HCT116 (cell line): ENCODE measurements around the gene G3BP2. TPM values are rescaled to one million over a fixed set of nuclear protein-coding genes. Genes with fewer than 3 reads are reported as not detected.

ENCODE experiments used
- ATAC-seq: fragments of 200-7000 bp; cut with Tn5 transposase; 2 replicates; pipeline ENCODE4 v1.9.1; 2020; ENCODE audit warnings: mild to moderate bottlenecking, moderate library complexity
- BruUV-seq: library from RNA; stranded (reverse); fragments of 400-500 nt; replicated peaks from 2 replicates; lab custom pipeline; 2021; lab: Mats Ljungman, UMichigan
- CTCF ChIA-PET: fragments of 300-600 bp; sonication (Branson Sonifier 250); formaldehyde crosslinking; loops from one replicate; lab custom pipeline; 2021; ENCODE audit warnings: antibody characterized with exemption; lab: Charles Lee
- POLR2A ChIA-PET: fragments of 300-600, 350-600 bp; sonication (Branson Sonifier 250); formaldehyde crosslinking; loops from one replicate; lab custom pipeline; 2021; ENCODE audit warnings: antibody characterized with exemption; lab: Charles Lee
- RAD21 ChIA-PET, 2 experiments: fragments of 300-600 bp; sonication (Branson Sonifier 250); formaldehyde crosslinking; loops; one replicate each; lab custom pipeline; 2023; ENCODE audit warnings: low total read pairs in 2 of 2; ENCODE audit not compliant: uncharacterized antibody in 2 of 2, unreplicated experiment in 2 of 2, low non-redundant PET in 1 of 2; lab: Charles Lee
- DNase-seq: peaks from one replicate; pipeline ENCODE4 v3.0.0-alpha.2; 2010; ENCODE audit warnings: low read depth, low spot score
- H2AFZ ChIP-seq: fragments of 200-600 bp; shearing (Covaris generic), sonication (generic); 2 replicates; pipeline ENCODE4 v1.6.1; 2017; ENCODE audit warnings: low read depth, mixed run types, mixed read lengths, antibody characterized with exemption, low read length; ENCODE audit not compliant: poor library complexity, severe bottlenecking
- H3K27ac ChIP-seq: 2 replicates; pipeline ENCODE4 v1.5.1; 2012; ENCODE audit warnings: low read depth, low read length
- H3K27me3 ChIP-seq: fragments of 200-600 bp; sonication (generic); 2 replicates; pipeline ENCODE4 v1.6.1; 2016; ENCODE audit warnings: mixed run types, low read length, mixed read lengths; ENCODE audit not compliant: insufficient read depth
- H3K36me3 ChIP-seq, 2 experiments: fragments of 200-500 bp in 1 of 2; fragments of 200-600 bp in 1 of 2; sonication (Bioruptor generic) in 1 of 2; sonication (generic) in 1 of 2; 2 replicates each; pipeline versions ENCODE4 v1.5.1 to v1.6.1; 2014 to 2016; ENCODE audit warnings: low read length in 2 of 2, inconsistent platforms in 1 of 2, mixed read lengths in 1 of 2, mixed run types in 1 of 2; ENCODE audit not compliant: insufficient read depth in 2 of 2, control insufficient read depth in 1 of 2
- H3K4me1 ChIP-seq, 2 experiments: fragments of 200-600 bp in 1 of 2; sonication (generic) in 1 of 2; 2 replicates each; pipeline versions ENCODE4 v1.5.1 to v1.6.1; 2012 to 2017; ENCODE audit warnings: low read length in 2 of 2, inconsistent platforms in 1 of 2, mild to moderate bottlenecking in 1 of 2, mixed read lengths in 1 of 2, mixed run types in 1 of 2, moderate library complexity in 1 of 2; ENCODE audit not compliant: insufficient read depth in 2 of 2, control insufficient read depth in 1 of 2
- H3K4me2 ChIP-seq: fragments of 200-600 bp; sonication (generic); 2 replicates; pipeline ENCODE4 v1.6.1; 2017; ENCODE audit warnings: mixed run types, low read length, mixed read lengths
- H3K4me3 ChIP-seq, 2 experiments: fragments of 200-600 bp in 1 of 2; sonication (generic) in 1 of 2; replicated peaks in 1 of 2; 2 replicates each; pipeline ENCODE4 v1.5.1; 2011 to 2016; ENCODE audit warnings: low read length in 2 of 2, control low read depth in 1 of 2, low read depth in 1 of 2, mild to moderate bottlenecking in 1 of 2, mixed read lengths in 1 of 2, mixed run types in 1 of 2
- H3K79me2 ChIP-seq: fragments of 200-600 bp; sonication (generic); 2 replicates; pipeline ENCODE4 v1.6.1; 2017; ENCODE audit warnings: mild to moderate bottlenecking, mixed run types, low read length, moderate library complexity, mixed read lengths; ENCODE audit not compliant: insufficient read depth
- H3K9ac ChIP-seq: fragments of 200-600 bp; sonication (generic); 2 replicates; pipeline ENCODE4 v1.6.1; 2016; ENCODE audit warnings: low read length, mixed read lengths
- H3K9me2 ChIP-seq: fragments of 200-600 bp; sonication (generic), shearing (Covaris generic); 2 replicates; pipeline ENCODE4 v1.6.1; 2017; ENCODE audit warnings: mixed run types, mild to moderate bottlenecking, moderate library complexity; ENCODE audit not compliant: insufficient read depth
- H3K9me3 ChIP-seq, 2 experiments: fragments of 200-500 bp in 1 of 2; fragments of 200-600 bp in 1 of 2; sonication (Bioruptor generic) in 1 of 2; sonication (generic) in 1 of 2; 2 replicates each; pipeline ENCODE4 v1.6.1; 2014 to 2017; ENCODE audit warnings: low read length in 2 of 2, mixed read lengths in 2 of 2, inconsistent platforms in 1 of 2, low read depth in 1 of 2, mild to moderate bottlenecking in 1 of 2, mixed run types in 1 of 2, moderate library complexity in 1 of 2; ENCODE audit not compliant: control insufficient read depth in 1 of 2, insufficient read depth in 1 of 2
- H4K20me1 ChIP-seq: fragments of 200-600 bp; sonication (generic), shearing (Covaris generic); 2 replicates; pipeline ENCODE4 v1.6.1; 2017; ENCODE audit warnings: mixed run types, mild to moderate bottlenecking, moderate library complexity; ENCODE audit not compliant: insufficient read depth
- CBX3 ChIP-seq: IDR thresholded peaks from 2 replicates; pipeline ENCODE4 v1.6.1; 2012; ENCODE audit warnings: low read depth
- CEBPB ChIP-seq: IDR thresholded peaks from 2 replicates; pipeline ENCODE4 v1.6.1; 2012; ENCODE audit warnings: low read depth
- EZH2 ChIP-seq: fragments of 200-600 bp; sonication (generic); IDR thresholded peaks from 2 replicates; pipeline ENCODE4 v1.6.1; 2017; ENCODE audit warnings: antibody characterized with exemption, mixed run types
- EZH2phosphoT487 ChIP-seq: fragments of 200-600 bp; IDR thresholded peaks from 2 replicates; pipeline ENCODE4 v1.6.1; 2018; ENCODE audit warnings: antibody characterized with exemption, borderline replicate concordance
- POLR2A ChIP-seq: IDR thresholded peaks from 2 replicates; pipeline ENCODE4 v1.7.0; 2011; ENCODE audit warnings: borderline replicate concordance; ENCODE audit not compliant: insufficient read depth, insufficient read length; ENCODE audit errors: extremely low read depth
- SP1 ChIP-seq: IDR thresholded peaks from 2 replicates; pipeline ENCODE4 v1.6.1; 2012; ENCODE audit warnings: low read depth
- SRF ChIP-seq: IDR thresholded peaks from 2 replicates; pipeline ENCODE4 v1.6.1; 2012; ENCODE audit warnings: low read depth
- TCF7L2 ChIP-seq: IDR thresholded peaks from 2 replicates; pipeline ENCODE4 v1.7.0; 2011; ENCODE audit warnings: borderline replicate concordance, inconsistent platforms; ENCODE audit not compliant: insufficient read depth, insufficient read length; ENCODE audit errors: extremely low read depth
- YY1 ChIP-seq: IDR thresholded peaks from 2 replicates; pipeline ENCODE4 v1.6.1; 2011; ENCODE audit warnings: low read length, low read depth, moderate library complexity, mild to moderate bottlenecking; ENCODE audit not compliant: insufficient replicate concordance; ENCODE audit errors: extremely low read depth
- ZFX ChIP-seq: fragments of 450-650 bp; IDR thresholded peaks from 2 replicates; pipeline ENCODE4 v1.6.1; 2017
- intact Hi-C: fragments of 100-400 bp; cut with micrococcal nuclease; formaldehyde crosslinking; loops from 2 replicates; pipeline ENCODE4 v1.10.0; 2022
- total RNA-seq: library from RNA; stranded (reverse); gene quantifications from one replicate; pipeline ENCODE4 v1.2.1, GENCODE V29; 2021; ENCODE audit not compliant: unreplicated experiment
- TF ChIP-seq, protein P1 (sequence below): IDR thresholded peaks from 2 replicates; pipeline ENCODE4 v1.6.1; 2012
- TF ChIP-seq, protein P2 (sequence below): IDR thresholded peaks from 2 replicates; pipeline ENCODE4 v1.6.1; 2011; ENCODE audit warnings: mild to moderate bottlenecking, low read length, moderate library complexity; ENCODE audit not compliant: insufficient replicate concordance; ENCODE audit errors: extremely low read depth
- TF ChIP-seq, protein P3 (sequence below): IDR thresholded peaks from 2 replicates; pipeline ENCODE4 v1.6.1; 2012; ENCODE audit warnings: low read depth

Gene G3BP2
- total RNA-seq, 1 experiment from 2014 or later, result 153 TPM

DNA sequence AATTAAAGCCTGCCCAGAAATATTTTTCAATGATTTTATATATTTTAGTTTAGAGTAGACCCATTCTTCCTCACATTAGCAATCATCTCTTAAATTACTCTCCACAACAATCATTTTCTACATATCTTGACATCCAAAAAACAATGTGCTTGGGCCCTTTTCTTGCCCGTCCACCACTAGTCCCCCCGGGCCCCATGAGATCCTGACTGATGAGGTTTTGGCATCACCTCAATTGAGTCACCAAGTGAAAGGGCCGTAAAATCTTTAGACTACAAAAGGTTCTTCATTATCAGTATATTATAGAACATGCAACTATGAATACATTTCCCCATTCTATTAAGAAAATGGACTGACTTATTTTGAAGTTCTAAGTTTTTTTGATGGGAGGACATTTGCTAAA, 38.9 kb downstream of the G3BP2 start:
- BruUV-seq, result no TSS peak
- no peak for ATAC-seq
- H3K27me3 ChIP-seq, result no peaks in the 10 kb centered on the region
- DNase-seq, result no peak
- no peak overlapping the region for H3K27ac ChIP-seq
- no peak overlapping the region for H3K9ac ChIP-seq
- no peak overlapping the region for H2AFZ ChIP-seq
- TF ChIP-seq CBX3 (no peak), TCF7L2 (no peak), SP1 (no peak), CEBPB (no peak), SRF (no peak), EZH2phosphoT487 (no peak), POLR2A (no peak), YY1 (no peak), ZFX (no peak), EZH2 (no peak)
- TF ChIP-seq, protein P1, sequence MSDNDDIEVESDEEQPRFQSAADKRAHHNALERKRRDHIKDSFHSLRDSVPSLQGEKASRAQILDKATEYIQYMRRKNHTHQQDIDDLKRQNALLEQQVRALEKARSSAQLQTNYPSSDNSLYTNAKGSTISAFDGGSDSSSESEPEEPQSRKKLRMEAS, result no peak
- TF ChIP-seq, protein P2, sequence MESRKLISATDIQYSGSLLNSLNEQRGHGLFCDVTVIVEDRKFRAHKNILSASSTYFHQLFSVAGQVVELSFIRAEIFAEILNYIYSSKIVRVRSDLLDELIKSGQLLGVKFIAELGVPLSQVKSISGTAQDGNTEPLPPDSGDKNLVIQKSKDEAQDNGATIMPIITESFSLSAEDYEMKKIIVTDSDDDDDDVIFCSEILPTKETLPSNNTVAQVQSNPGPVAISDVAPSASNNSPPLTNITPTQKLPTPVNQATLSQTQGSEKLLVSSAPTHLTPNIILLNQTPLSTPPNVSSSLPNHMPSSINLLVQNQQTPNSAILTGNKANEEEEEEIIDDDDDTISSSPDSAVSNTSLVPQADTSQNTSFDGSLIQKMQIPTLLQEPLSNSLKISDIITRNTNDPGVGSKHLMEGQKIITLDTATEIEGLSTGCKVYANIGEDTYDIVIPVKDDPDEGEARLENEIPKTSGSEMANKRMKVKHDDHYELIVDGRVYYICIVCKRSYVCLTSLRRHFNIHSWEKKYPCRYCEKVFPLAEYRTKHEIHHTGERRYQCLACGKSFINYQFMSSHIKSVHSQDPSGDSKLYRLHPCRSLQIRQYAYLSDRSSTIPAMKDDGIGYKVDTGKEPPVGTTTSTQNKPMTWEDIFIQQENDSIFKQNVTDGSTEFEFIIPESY, result no peak
- TF ChIP-seq, protein P3, sequence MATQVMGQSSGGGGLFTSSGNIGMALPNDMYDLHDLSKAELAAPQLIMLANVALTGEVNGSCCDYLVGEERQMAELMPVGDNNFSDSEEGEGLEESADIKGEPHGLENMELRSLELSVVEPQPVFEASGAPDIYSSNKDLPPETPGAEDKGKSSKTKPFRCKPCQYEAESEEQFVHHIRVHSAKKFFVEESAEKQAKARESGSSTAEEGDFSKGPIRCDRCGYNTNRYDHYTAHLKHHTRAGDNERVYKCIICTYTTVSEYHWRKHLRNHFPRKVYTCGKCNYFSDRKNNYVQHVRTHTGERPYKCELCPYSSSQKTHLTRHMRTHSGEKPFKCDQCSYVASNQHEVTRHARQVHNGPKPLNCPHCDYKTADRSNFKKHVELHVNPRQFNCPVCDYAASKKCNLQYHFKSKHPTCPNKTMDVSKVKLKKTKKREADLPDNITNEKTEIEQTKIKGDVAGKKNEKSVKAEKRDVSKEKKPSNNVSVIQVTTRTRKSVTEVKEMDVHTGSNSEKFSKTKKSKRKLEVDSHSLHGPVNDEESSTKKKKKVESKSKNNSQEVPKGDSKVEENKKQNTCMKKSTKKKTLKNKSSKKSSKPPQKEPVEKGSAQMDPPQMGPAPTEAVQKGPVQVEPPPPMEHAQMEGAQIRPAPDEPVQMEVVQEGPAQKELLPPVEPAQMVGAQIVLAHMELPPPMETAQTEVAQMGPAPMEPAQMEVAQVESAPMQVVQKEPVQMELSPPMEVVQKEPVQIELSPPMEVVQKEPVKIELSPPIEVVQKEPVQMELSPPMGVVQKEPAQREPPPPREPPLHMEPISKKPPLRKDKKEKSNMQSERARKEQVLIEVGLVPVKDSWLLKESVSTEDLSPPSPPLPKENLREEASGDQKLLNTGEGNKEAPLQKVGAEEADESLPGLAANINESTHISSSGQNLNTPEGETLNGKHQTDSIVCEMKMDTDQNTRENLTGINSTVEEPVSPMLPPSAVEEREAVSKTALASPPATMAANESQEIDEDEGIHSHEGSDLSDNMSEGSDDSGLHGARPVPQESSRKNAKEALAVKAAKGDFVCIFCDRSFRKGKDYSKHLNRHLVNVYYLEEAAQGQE, result no peak
- no peaks in the 10 kb centered on the region for H3K36me3 ChIP-seq
- H3K9me3 ChIP-seq, result no peaks in the 10 kb centered on the region
- no peak overlapping the region for H3K4me3 ChIP-seq
- RAD21 ChIA-PET, result no interaction called here
- intact Hi-C loops, result no loop called here
- no peaks in the 10 kb centered on the region for H4K20me1 ChIP-seq
- POLR2A ChIA-PET, result no interaction called here
- no peak overlapping the region for H3K4me2 ChIP-seq
- CTCF ChIA-PET, result no interaction called here
- peaks cover 8 to 16% of the 10 kb centered on the region in 2 experiments; a peak in 3 of 4 replicates for H3K4me1 ChIP-seq
- H3K79me2 ChIP-seq, result no peaks in the 10 kb centered on the region
- no peaks in the 10 kb centered on the region for H3K9me2 ChIP-seq
